Lung microvascular endothelial cell (primary cell): Measurements from ENCODE around the gene CRTC3. TPM values are rescaled to one million over a fixed set of nuclear protein-coding genes. Genes with fewer than 3 reads are reported as not detected.
A peak's percentile ranks its signal among the peaks of the same experiment; 100 is the strongest.
"Not testable (repeated sequence)": the region's sequence is repeated elsewhere in the genome, so short reads cannot be mapped to it uniquely, and the experiment has no call there.

Source experiments
- DNase-seq, 2 donors: peaks; one replicate each; pipeline versions ENCODE4 v3.0.0 to v3.0.0-alpha.2; 2010; ENCODE audit warnings: low read depth in 2 of 2
- total RNA-seq: library from RNA; depleted of rRNA; stranded (reverse); fragments of >200 nt; gene quantifications from 2 replicates; pipeline ENCODE4 v1.2.1, GENCODE V29; 2014

CRTC3 gene
- total RNA-seq, 1 donor from 2014 or later, result 8.7 TPM

DNA sequence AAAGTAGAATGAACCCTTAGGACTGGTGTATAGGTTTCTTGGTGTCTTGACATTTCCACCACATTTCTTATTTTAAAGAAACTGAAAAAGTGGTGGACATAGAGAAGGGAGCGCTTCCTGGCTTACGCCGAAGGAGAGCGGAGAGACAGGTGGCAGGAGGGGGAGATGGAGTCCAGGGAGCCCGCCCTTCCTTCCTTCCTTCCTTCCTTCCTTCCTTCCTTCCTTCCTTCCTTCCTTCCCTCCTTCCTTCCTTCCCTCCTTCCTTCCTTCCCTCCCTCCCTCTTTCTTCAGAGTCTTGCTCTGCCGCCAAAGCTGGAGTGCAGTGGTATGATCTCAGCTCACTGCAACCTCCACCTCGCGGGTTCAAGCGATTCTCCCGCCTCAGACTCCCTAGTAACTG is 143.6 kb downstream of the CRTC3 start:
- not testable (repeated sequence) for DNase-seq

DNA sequence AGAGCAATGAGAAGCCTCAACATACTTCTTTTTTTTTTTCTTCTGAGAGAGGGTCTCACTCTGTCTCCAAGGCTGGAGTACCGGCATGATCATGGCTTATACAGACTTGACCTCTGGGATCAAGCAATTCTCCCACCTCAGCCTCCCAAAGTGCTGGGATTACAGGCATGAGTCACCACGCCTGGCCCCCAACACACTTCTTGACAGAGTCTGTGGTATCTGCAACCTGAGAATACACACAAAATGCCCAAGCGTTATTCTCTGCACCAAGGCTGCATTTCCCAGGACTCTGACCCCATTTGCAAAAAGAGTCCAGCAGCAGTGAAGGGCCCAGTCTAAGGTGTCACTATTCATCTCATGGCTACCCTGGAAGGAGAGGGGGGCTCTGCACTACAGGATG is 144.8 kb downstream of the CRTC3 start:
- no peak for DNase-seq

DNA sequence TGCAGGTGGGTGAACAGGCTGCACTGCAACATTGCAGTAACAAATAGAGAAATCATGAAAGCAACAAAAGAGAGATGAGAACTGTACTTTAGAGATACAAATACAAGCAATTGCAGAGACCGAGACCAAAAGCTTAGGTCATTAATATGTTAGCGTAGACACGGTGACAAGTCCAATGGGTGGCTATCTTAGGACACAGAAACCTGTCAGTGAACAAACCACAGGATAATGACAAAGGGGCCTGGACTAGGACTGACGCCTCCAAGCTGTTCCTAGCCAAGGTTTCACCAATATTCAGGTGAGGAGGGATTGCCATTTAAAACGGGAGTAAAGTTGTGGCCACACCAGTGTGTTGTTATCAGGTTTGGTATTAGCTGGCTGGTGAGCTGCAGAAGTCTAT is 145.7 kb downstream of the CRTC3 start:
- DNase-seq, result no peak

DNA sequence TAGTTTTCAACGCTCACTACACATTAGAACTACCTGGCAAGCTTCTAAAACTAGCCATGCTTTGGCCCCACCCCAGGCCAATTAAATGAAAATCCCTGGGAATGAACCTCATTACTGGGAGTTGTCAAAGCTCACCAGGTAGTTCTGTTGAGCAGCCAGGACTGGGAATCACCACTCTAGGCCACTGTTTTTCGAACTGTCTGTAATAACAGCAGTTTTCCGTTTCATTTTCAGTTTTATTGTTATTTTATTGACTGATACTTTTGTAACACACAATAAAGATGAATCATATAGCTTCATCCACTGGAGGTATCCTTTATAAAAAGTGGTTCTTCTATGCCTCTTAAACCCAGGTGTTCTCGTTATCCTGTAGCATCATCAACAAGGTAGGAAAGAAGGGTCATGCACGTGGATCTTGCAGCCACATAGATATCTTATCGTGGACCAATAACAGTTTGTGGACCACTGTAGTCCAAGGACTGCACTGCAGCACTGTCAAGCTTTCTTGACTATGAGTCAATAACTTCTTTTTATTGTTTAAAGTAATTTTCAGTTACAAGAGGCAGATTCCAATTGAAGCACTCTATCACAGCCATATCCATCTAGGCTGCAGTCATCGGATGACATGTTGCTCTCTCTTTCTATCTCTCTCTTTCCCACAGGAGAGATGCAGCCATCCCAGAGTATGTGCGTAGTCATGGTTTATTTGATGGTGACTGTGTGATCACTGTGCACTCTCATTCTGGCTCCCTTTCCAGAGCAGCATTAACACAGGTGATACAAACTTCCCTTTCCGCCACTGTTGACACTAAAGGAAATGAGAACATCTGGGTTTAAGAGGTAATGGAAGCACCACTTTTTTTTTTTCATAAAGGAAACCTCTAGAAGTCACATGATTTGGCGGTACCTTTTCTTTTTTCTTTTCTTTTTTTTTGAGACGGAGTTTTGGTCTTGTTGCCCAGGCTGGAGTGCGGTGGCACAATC is 148.4 kb downstream of the CRTC3 start:
- DNase-seq, result peak in 1 of 2 donors; percentile 33

DNA sequence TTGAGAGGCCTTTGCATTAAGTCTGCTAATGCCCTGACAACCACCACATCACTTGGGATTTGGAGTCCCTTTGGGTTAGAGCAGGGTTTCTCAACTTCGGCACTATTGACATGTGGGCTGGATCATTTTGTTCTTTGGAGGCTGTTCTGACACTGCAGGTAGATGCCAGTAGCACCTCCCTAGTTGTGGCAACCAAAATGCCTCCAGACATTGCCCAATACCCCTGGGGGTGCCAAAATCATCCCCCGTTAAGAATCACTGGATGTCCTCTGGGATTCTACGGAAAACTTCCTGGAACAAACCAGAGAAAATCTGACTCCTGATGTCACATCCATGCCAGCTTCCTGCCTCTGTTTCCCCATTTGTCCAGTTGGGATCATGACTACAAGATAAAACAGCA is 150.2 kb downstream of the CRTC3 start:
- no peak for DNase-seq

DNA sequence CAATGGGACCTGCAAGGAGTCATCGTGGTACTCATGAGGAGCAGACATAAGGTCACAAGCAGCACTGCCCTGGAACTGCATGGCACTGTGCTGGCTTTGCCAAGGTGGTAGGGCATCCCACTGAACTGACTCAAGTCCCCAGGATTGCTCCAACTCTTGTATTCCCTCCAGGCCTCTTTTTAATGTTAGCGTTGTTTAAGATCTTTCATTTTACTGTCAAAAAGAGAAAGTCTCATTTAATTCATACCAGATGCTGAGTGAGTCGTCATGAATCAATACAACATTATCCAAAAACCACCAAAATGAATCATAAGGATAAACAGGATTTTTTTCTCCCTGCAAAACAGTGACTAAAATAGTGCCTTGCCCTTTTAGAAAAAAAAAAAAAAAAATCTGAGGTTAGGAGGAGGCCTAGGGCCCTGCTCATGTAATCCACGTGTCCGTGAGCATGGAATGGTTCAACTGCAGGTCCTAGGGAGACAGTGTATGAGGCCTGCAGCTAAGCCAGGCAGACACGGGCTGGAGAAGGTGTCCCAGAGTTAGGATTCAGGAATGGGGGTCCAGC is 150.7 kb downstream of the CRTC3 start:
- DNase-seq, result peak in 1 of 2 donors; percentile 56

DNA sequence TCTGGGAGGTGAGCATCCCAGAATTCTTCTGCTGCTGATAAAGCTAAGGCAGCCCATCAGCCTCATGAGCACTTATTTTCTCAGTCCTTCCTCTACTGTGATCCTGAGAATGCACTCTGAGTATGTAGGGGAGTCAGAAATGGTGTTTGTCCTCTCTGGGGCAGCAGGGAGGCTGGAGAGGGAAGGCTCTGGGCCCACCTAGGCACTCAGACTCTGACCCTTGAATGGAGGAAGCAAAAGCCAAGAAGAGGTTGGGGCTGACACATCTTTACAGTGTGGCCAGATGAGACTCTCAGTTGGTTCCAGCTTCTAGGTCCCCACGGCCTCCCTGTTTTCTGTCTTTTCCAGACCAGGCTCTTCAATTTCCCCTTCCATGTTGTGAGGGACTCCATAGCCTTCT is 151.3 kb downstream of the CRTC3 start:
- no peak for DNase-seq

DNA sequence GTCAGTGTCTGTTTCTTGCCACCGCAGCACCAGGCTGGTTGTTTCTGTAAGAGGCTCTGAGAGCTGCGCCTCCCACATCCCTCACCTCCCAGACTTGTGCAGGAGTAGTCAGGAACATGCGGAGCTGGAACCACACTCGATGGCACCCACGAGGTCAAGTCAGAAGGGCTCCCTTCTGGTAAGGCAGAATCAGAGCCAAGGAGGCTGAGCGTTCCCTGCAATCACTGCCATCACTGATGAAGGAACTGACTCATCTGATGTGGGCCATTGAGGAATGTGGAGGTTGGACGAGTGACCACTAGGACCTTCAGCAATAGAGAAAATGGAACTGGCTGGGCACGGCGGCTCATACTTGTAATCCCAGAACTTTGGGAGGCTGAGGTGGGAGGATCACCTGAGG is 151.8 kb downstream of the CRTC3 start:
- DNase-seq, result peak in 1 of 2 donors; percentile 84

DNA sequence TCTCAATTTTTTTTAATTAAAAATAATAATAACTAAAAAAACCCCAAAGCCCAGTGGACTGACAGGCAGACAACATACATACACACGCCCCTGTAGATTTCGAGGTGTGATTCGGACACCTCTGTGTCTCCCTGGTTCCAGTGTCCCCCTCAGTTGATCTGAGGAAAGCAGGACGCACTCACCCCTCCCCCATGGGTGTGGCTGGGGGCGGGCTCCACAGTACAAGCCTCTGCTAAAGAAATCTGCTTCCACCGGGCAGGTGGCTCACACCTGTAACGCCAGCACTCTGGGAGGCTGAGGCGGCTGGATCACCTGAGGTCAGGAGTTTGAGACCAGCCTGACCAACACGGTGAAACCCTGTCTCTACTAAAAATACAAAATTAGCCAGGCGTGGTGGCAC is 153.6 kb downstream of the CRTC3 start:
- no peak for DNase-seq

DNA sequence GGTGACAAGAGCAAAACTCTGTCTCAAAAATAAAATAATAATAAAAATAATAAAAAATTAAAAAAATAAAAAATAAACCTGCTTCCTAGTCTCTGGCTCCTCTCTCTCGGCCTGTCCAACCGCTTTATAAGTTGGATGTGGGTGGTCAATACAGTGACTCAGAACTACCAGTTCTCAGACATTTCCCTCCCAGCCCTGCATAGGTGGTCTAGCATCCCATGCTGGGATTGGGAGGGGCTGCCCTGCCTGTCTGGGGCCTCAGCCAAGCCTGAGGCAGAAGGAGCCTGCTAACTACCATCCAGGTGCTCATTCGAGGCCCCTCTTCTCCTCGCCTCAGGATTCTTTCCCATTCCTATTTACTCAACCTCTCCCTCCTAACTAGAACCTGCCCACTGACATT is 154.2 kb downstream of the CRTC3 start:
- DNase-seq, result no peak

DNA sequence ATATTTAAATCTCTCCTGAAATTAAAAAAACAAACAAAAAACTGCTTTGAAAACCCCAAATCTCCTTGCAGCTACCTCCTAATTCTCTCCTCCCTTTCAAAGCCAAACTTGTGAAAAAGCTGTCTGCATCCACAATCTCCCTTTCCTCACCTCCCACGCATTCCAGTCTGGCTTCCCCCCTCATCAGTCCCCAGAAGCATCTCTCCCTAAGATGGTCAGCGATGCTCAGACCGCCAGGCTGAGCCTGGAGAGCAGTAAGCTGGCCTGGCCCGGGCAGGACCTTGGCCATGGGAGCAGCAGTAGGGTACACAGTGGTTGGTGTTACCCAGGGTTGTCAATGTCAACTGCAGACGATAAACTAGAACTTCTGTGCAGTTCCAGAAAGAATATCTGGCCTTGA is 154.6 kb downstream of the CRTC3 start:
- no peak for DNase-seq

DNA sequence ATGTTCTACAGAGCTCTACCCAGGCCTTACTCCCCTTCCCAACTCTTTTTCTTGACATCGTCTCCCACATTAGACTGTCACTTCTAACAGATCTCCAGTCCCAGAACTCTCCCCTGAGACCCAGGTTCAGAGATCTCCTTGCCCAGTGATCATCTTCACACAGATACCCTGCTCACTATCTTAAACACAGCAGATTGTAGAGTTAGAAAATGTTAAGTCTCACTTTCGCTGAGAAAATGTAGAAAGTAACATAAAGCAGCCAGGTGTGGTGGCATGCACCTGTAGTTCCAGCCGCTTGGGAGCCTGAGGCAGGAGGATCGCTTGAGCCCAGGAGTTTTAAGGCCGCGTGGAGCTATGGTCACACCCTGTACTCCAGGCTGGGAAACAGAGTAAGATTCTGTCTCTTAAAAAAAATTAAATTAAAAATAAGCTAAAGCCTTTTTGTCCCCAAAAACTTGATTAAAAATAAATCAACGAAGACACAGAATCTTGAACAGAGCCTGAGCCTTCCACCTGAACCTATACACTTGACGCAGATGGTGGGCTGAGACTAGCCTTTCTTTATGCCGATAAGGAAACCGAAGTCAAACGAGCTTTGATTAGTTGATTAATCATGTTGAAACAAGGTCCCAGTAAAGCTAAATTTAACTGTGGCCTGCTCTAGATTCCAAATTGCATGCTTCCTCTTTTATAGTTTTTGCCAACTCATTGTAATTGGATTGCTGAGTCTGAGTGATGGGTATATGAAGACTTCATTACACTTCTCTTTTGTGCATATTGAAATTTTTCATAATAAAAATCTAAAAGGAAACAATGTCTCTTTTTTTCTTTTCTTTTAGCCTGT is 156.1 kb downstream of the CRTC3 start:
- DNase-seq, result no peak

DNA sequence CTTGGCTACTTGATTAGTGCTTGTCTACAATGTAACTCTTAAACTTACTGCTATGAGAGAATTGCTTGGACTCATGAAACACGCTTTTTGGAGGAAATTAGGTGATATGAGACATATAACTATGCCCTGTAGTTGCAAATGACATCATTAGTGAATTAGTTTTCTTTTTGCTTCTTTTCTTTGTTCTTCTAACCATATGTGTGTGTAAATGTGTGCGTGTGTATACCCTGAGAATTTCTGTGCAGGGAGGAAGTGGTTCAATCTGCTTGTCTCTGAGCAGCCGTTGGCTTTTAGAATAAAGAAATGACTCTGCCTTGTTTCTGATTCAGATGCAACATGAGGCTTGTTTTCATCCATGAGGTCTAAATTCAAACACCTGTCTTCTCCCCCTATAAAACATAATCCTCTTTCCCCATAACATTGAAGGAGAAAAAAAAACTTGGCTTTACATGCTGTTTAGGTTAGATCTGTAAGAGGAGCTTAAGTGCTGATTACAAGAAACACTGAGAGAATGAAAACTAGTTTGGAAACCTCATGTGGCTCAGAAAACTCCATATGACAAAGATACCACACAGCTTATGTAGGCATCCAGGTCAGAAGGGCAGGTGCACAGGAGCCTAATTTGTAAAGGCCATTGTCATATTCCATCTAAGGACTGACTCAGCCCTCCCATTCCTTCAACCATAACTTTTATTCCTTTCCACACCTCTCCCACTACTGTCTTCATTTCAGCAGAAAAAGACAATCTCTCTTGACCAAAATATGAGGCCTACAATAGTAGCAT is 156.9 kb downstream of the CRTC3 start:
- peak in 1 of 2 donors; percentile 20 for DNase-seq

DNA sequence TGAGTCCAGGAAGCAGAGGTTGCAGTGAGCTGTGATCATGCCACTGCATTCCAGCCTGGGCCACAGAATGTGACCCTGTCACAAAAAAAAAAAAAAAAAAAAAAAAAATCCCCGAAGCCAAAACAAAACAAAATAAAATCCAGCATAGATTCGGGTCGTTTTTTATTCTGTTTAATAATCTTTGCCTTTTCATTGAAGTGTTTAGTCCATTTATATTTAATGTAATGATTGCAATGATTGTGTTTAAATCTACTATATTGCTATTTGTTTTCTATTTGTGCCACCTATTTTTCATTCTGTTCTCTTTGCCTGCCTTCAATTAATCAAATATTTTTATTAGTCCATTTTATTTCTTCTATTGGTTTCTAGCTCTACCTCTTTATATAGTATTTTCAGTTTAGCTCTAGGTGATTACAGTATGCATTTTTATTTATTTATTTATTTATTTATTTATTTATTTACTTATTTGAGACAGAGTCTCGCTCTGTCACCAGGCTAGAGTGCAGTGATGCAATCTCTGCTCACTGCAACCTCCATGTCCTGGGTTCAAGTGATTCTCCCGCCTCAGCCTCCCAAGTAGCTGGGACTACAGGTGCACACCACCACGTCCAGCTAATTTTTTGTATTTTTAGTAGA is 159.7 kb downstream of the CRTC3 start:
- DNase-seq, result not testable (repeated sequence)

DNA sequence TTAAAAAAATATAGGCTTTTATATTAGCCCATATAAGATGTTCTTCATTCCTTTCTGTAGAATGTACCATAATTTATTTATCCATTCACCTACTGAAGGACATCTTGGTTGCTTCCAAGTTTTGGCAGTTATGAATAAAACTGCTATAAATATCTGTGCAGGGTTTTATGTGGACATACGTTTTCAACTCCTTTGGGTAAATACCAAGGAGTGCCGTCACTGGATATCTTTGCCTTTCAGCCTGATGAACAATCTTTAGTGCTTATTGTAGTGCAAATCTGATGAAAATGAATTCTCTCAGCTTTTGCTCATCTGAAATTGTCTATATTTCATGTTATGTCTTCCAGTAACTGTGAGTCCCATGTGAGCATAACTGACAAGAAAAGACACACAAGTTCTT is 160.9 kb downstream of the CRTC3 start:
- no peak for DNase-seq

DNA sequence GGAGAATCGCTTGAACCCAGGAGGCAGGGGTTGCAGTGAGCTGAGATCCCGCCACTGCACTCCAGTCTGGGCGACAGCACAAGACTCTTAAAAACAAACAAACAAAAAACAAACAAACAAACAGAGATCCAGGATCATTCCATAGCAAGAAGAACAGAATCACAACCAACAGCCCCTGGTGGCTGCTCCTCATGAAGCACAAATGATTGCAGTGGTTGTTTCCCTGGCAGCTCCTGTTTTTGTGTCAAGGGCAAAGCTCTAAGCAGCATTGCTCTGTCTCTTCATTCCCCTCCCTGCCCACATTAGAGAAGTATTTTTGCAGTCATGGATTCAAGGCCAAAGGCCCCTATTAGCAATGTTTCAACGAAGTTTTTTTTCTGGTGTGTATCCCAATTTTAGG is 161.6 kb downstream of the CRTC3 start:
- DNase-seq, result peak in 1 of 2 donors; percentile 9

DNA sequence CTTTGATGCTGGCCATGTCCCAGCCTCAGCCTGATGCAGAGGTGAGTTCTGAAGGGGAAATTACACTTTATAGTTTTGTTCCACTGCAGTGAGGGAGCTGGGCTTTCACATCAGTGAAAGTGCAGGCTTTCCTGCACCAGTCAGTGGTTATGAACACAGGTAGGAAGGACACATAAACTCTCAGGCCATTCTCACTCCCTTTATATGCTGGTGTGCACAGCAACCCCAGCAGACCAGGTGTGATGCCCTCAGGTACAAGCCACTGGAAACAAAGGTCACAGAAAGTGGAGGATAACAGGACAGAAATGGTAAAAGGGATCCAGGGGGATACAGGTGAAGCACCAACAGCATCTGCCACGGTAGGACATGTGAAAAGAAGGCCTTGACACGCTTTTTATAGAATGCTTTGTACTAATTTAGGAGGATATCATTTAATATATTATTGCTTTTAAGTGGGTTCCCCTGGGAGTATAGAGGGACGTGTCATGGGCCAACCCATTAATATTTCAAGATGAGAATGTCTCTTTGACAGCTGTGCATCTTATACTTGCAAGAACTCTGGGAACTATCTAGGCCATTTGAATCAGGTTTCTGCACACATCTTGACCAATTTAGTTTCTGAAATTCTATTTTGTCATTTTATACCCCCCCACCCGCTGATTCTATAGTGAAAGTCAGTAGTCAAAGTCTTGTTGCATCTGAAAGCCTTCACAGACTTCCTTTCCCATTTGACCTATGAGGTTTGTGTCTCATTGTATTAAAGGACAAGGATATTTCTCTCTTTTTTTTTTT is 162.5 kb downstream of the CRTC3 start:
- DNase-seq, result no peak
